ENCODE data around the gene ST7L.

GRCh38 chr1:112614460-112615065, 4.4 kb downstream of the ST7L start:
- TF ChIP-seq, protein P1, sequence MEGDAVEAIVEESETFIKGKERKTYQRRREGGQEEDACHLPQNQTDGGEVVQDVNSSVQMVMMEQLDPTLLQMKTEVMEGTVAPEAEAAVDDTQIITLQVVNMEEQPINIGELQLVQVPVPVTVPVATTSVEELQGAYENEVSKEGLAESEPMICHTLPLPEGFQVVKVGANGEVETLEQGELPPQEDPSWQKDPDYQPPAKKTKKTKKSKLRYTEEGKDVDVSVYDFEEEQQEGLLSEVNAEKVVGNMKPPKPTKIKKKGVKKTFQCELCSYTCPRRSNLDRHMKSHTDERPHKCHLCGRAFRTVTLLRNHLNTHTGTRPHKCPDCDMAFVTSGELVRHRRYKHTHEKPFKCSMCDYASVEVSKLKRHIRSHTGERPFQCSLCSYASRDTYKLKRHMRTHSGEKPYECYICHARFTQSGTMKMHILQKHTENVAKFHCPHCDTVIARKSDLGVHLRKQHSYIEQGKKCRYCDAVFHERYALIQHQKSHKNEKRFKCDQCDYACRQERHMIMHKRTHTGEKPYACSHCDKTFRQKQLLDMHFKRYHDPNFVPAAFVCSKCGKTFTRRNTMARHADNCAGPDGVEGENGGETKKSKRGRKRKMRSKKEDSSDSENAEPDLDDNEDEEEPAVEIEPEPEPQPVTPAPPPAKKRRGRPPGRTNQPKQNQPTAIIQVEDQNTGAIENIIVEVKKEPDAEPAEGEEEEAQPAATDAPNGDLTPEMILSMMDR (IDR thresholded peaks at IDR 0.05; ENCODE audit: low read depth, low read length, poor library complexity, severe bottlenecking) = peak; percentile 61
- no peak for TF ChIP-seq EZH2phosphoT487 (IDR thresholded peaks at IDR 0.05; ENCODE audit: borderline replicate concordance, low read length)

All from DOHH2 (cell line).